Measurements from ENCODE around the gene CASKIN2. TPM values are rescaled to one million over a fixed set of nuclear protein-coding genes. Genes with fewer than 3 reads are reported as not detected.

Gene CASKIN2
- total RNA-seq, 6 experiments from 2014 or later, result 17.5 to 25.3 (median 21.5) TPM

DNA sequence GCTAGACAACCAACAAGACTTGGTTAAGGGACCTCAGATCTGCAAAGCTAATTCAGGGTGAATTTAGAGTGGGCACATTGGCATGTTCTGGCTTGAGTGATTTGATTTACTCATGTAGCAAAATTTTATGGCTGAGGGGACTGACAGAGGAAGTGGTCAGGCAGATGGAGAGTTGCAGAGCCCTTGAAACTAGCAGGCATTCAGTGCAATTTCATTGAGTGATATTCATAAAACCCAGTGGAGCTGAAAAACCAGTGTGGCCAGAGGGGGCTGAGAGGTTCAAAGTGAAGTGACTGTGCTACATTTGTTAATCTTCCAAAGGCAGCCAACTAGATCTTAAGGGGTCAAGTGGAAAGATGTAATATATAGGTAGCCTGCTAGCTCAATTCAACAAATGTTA, 61.1 kb downstream of the CASKIN2 start:
- no peak for DNase-seq
- H3K36me3 Mint-ChIP-seq (ENCODE audit: low read depth), result 0 out of 2 replicates have a peak, but pooled peaks cover 5% of the 10 kb centered on the region
- peaks cover 2% of the 10 kb centered on the region; the same call in 1 of the 2 replicates for H3K27me3 Mint-ChIP-seq (ENCODE audit: insufficient read depth)
- H3K27ac Mint-ChIP-seq, result no peak overlapping the region
- TF ChIP-seq, protein P1, sequence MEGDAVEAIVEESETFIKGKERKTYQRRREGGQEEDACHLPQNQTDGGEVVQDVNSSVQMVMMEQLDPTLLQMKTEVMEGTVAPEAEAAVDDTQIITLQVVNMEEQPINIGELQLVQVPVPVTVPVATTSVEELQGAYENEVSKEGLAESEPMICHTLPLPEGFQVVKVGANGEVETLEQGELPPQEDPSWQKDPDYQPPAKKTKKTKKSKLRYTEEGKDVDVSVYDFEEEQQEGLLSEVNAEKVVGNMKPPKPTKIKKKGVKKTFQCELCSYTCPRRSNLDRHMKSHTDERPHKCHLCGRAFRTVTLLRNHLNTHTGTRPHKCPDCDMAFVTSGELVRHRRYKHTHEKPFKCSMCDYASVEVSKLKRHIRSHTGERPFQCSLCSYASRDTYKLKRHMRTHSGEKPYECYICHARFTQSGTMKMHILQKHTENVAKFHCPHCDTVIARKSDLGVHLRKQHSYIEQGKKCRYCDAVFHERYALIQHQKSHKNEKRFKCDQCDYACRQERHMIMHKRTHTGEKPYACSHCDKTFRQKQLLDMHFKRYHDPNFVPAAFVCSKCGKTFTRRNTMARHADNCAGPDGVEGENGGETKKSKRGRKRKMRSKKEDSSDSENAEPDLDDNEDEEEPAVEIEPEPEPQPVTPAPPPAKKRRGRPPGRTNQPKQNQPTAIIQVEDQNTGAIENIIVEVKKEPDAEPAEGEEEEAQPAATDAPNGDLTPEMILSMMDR (IDR thresholded peaks at IDR 0.05), result no peak
- no peaks in the 10 kb centered on the region for H3K9me3 Mint-ChIP-seq
- peaks cover 37% of the 10 kb centered on the region for H3K4me1 Mint-ChIP-seq (ENCODE audit: low read depth)
- H3K4me3 Mint-ChIP-seq, result no peak overlapping the region

DNA sequence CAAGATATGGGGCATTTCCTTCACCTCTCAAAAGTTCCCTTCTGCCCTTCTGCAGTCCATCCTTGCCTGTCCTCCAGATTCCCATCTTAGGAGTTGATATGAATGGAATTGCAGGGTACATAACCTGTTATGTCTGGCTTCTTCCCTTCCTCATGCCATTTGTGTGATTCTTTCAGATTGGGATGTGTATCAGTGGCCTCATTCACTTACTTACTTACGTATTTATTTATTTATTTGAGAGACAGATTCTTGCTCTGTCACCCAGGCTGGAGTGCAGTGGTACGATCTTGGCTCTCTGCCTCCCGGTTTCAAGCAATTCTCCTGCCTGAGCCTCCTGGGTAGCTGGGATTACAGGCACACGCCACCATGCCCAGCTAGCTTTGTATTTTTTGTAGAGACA, 65.1 kb downstream of the CASKIN2 start:
- peaks cover 2% of the 10 kb centered on the region; the same call in 1 of the 2 replicates for H3K27me3 Mint-ChIP-seq (ENCODE audit: insufficient read depth)
- no peak overlapping the region for H3K27ac Mint-ChIP-seq
- H3K4me1 Mint-ChIP-seq (ENCODE audit: low read depth), result peaks cover 14% of the 10 kb centered on the region
- H3K4me3 Mint-ChIP-seq, result no peak overlapping the region
- TF ChIP-seq, protein P1 (IDR thresholded peaks at IDR 0.05), result no peak
- no peaks in the 10 kb centered on the region for H3K36me3 Mint-ChIP-seq (ENCODE audit: low read depth)
- no peaks in the 10 kb centered on the region for H3K9me3 Mint-ChIP-seq
- no peak for DNase-seq

Small RNA genes within 50 kb of the gene (microRNA-seq; reads per million reads assigned to microRNA genes)
- gene MIR6785, result 3.1 reads per million

Other genes starting within 250 kb of the CASKIN2 start
- 10 to 100 TPM in 3 of 6 experiments, 1 to 10 TPM in 3; 8.8 to 10.8 (median 10.0) TPM for gene MIF4GD, start 244.3 kb downstream of the CASKIN2 start, total RNA-seq (2021; fragmentation: NEBNext Ultra II Directional; extraction: Animal tissue kit (Norgen Biotek cat#: 25700))
- gene SLC25A19, start 226.1 kb downstream of the CASKIN2 start, total RNA-seq (2021; fragmentation: NEBNext Ultra II Directional; extraction: Animal tissue kit (Norgen Biotek cat#: 25700)), result 10 to 100 TPM in 1 of 6 experiments, 1 to 10 TPM in 5; 5.7 to 14.6 (median 7.1) TPM
- 100 to 1,000 TPM; 104 to 138 (median 116) TPM for gene GRB2, start 109.9 kb downstream of the CASKIN2 start, total RNA-seq (2021; fragmentation: NEBNext Ultra II Directional; extraction: Animal tissue kit (Norgen Biotek cat#: 25700))
- 10 to 100 TPM; 31.7 to 43.9 (median 41.2) TPM for gene TMEM94, start 58.9 kb downstream of the CASKIN2 start, total RNA-seq (2021; fragmentation: NEBNext Ultra II Directional; extraction: Animal tissue kit (Norgen Biotek cat#: 25700))
- 10 to 100 TPM in 2 of 6 experiments, 1 to 10 TPM in 4; 8.7 to 11.1 (median 9.4) TPM for gene TSEN54, start 991 bp upstream of the CASKIN2 start, total RNA-seq (2021; fragmentation: NEBNext Ultra II Directional; extraction: Animal tissue kit (Norgen Biotek cat#: 25700))
- under 1 TPM; 0.14 to 0.55 (median 0.46) TPM for gene LLGL2, start 10.2 kb upstream of the CASKIN2 start, total RNA-seq (2021; fragmentation: NEBNext Ultra II Directional; extraction: Animal tissue kit (Norgen Biotek cat#: 25700))
- under 1 TPM in 4 of 6 experiments, not detected in 2; 0.25 to 0.74 (median 0.41) TPM for gene MYO15B, start 72.3 kb upstream of the CASKIN2 start, total RNA-seq (2021; fragmentation: NEBNext Ultra II Directional; extraction: Animal tissue kit (Norgen Biotek cat#: 25700))
- under 1 TPM in 1 of 6 experiments, not detected in 5; 0.09 TPM for gene SMIM5, start 117.9 kb upstream of the CASKIN2 start, total RNA-seq (2021; fragmentation: NEBNext Ultra II Directional; extraction: Animal tissue kit (Norgen Biotek cat#: 25700))
- gene RECQL5, start 151.6 kb upstream of the CASKIN2 start, total RNA-seq (2021; fragmentation: NEBNext Ultra II Directional; extraction: Animal tissue kit (Norgen Biotek cat#: 25700)), result 10 to 100 TPM; 18.7 to 22.6 (median 21.2) TPM
- 10 to 100 TPM; 68.4 to 81.5 (median 71.4) TPM for gene SAP30BP, start 151.8 kb upstream of the CASKIN2 start, total RNA-seq (2021; fragmentation: NEBNext Ultra II Directional; extraction: Animal tissue kit (Norgen Biotek cat#: 25700))
- gene ITGB4, start 205.9 kb upstream of the CASKIN2 start, total RNA-seq (2021; fragmentation: NEBNext Ultra II Directional; extraction: Animal tissue kit (Norgen Biotek cat#: 25700)), result 1 to 10 TPM in 1 of 6 experiments, under 1 TPM in 4, not detected in 1; 0.28 to 1.0 (median 0.76) TPM
- gene GALK1, start 249.7 kb upstream of the CASKIN2 start, total RNA-seq (2021; fragmentation: NEBNext Ultra II Directional; extraction: Animal tissue kit (Norgen Biotek cat#: 25700)), result 10 to 100 TPM; 33.8 to 43.2 (median 37.7) TPM

All from HFFc6 (cell line).